Right atrium auricular region (tissue), 2 donors: Measurements from ENCODE around the gene AUH. TPM values are rescaled to one million over a fixed set of nuclear protein-coding genes. Genes with fewer than 3 reads are reported as not detected.

ENCODE experiments used
- DNase-seq: peaks from one replicate; pipeline ENCODE4 v3.0.0-alpha.2; 2019; ENCODE audit warnings: low spot score
- H3K27ac ChIP-seq, 2 donors: fragments of 200-600 bp; sonication (generic); 1 replicate in 1 of 2; 2 replicates in 1 of 2; pipeline ENCODE4 v1.5.1; 2016 to 2019
- H3K27me3 ChIP-seq, 2 donors: fragments of 200-600 bp; sonication (generic); one replicate each; pipeline versions ENCODE4 v1.5.1 to v1.6.0; 2017 to 2019
- H3K36me3 ChIP-seq: fragments of 200-600 bp; sonication (generic); one replicate; pipeline ENCODE4 v1.5.1; 2016
- H3K4me1 ChIP-seq, 2 donors: fragments of 200-600 bp; sonication (generic); one replicate each; pipeline versions ENCODE4 v1.5.1 to v1.6.0; 2017 to 2019
- H3K4me3 ChIP-seq, 2 donors: fragments of 200-600 bp; sonication (generic); 1 replicate in 1 of 2; 2 replicates in 1 of 2; pipeline ENCODE4 v1.5.1; 2017 to 2019; ENCODE audit warnings: mild to moderate bottlenecking in 1 of 2, moderate library complexity in 1 of 2
- H3K9me3 ChIP-seq, 2 donors: fragments of 200-600 bp; sonication (generic); one replicate each; pipeline ENCODE4 v1.5.1; 2019
- CTCF ChIP-seq, 2 donors: fragments of 200-600 bp; sonication (generic); IDR thresholded peaks; one replicate each; pipeline ENCODE4 v1.5.1; 2019; ENCODE audit warnings: antibody characterized with exemption in 2 of 2
- total RNA-seq, 2 donors: library from RNA; depleted of rRNA; stranded (reverse); fragments of >200 nt; gene quantifications; one replicate each; pipeline ENCODE4 v1.1.0, GENCODE V29; 2016

The AUH gene
- total RNA-seq, 2 donors from 2014 or later = 16.3 to 50.4 TPM

GRCh38 chr9:91181541-91181940, 180.2 kb downstream of the AUH start:
- no peak overlapping the region for H3K4me3 ChIP-seq
- TF ChIP-seq CTCF (IDR thresholded peaks at IDR 0.05) = no peak
- H3K27ac ChIP-seq = no peak overlapping the region
- DNase-seq = peak; percentile 46
- no peaks in the 10 kb centered on the region for H3K27me3 ChIP-seq
- H3K4me1 ChIP-seq = no peaks in the 10 kb centered on the region
- no peaks in the 10 kb centered on the region for H3K36me3 ChIP-seq
- H3K9me3 ChIP-seq = no peaks in the 10 kb centered on the region

GRCh38 chr9:91180930-91181268, 180.8 kb downstream of the AUH start:
- DNase-seq = no peak
- no peaks in the 10 kb centered on the region for H3K9me3 ChIP-seq
- TF ChIP-seq CTCF (IDR thresholded peaks at IDR 0.05) = no peak
- H3K27me3 ChIP-seq = no peaks in the 10 kb centered on the region
- no peaks in the 10 kb centered on the region for H3K36me3 ChIP-seq
- H3K4me3 ChIP-seq = no peak overlapping the region
- no peak overlapping the region for H3K27ac ChIP-seq
- no peaks in the 10 kb centered on the region for H3K4me1 ChIP-seq

- no peaks in the 10 kb centered on the region for H3K9me3 ChIP-seq
- peak; percentile 42 for DNase-seq
- no peak for TF ChIP-seq CTCF (IDR thresholded peaks at IDR 0.05)
- H3K27ac ChIP-seq = no peak overlapping the region
- no peaks in the 10 kb centered on the region for H3K27me3 ChIP-seq
- H3K4me3 ChIP-seq = no peak overlapping the region
- no peaks in the 10 kb centered on the region for H3K36me3 ChIP-seq
- no peaks in the 10 kb centered on the region for H3K4me1 ChIP-seq
Measured at GRCh38 chr9:91180240-91180929, 181.3 kb downstream of the AUH start.

- no peak overlapping the region for H3K27ac ChIP-seq
- no peaks in the 10 kb centered on the region for H3K36me3 ChIP-seq
- peak; percentile 54 for DNase-seq
- H3K9me3 ChIP-seq = no peaks in the 10 kb centered on the region
- no peak for TF ChIP-seq CTCF (IDR thresholded peaks at IDR 0.05)
- H3K27me3 ChIP-seq = no peaks in the 10 kb centered on the region
- H3K4me1 ChIP-seq = no peaks in the 10 kb centered on the region
- no peak overlapping the region for H3K4me3 ChIP-seq
Measured at GRCh38 chr9:91179237-91180138, 182.2 kb downstream of the AUH start.

- H3K36me3 ChIP-seq = no peaks in the 10 kb centered on the region
- TF ChIP-seq CTCF (IDR thresholded peaks at IDR 0.05) = no peak
- peak; percentile 53 for DNase-seq
Measured at GRCh38 chr9:91178281-91179236, 183.2 kb downstream of the AUH start.

More at GRCh38 chr9:91178281-91179236, 183.2 kb downstream of the AUH start:
- H3K4me3 ChIP-seq = no peak overlapping the region
- no peaks in the 10 kb centered on the region for H3K9me3 ChIP-seq
- no peaks in the 10 kb centered on the region for H3K4me1 ChIP-seq
- no peak overlapping the region for H3K27ac ChIP-seq
- H3K27me3 ChIP-seq = no peaks in the 10 kb centered on the region
